GM19099 (cell line): ENCODE measurements around the gene C2orf76.

Experiments
- POLR2A ChIP-seq: IDR thresholded peaks from 3 replicates; pipeline ENCODE4 v1.6.1; 2011; ENCODE audit warnings: low read depth; ENCODE audit not compliant: insufficient read length; ENCODE audit errors: extremely low read depth

Gene C2orf76

GRCh38 chr2:119317554-119317953, 49.1 kb downstream of the C2orf76 start:
- TF ChIP-seq POLR2A = no peak

GRCh38 chr2:119316066-119316465, 50.6 kb downstream of the C2orf76 start:
- no peak for TF ChIP-seq POLR2A

GRCh38 chr2:119315241-119315925, 51.3 kb downstream of the C2orf76 start:
- no peak for TF ChIP-seq POLR2A

GRCh38 chr2:119311831-119312230, 54.8 kb downstream of the C2orf76 start:
- TF ChIP-seq POLR2A = no peak

- no peak for TF ChIP-seq POLR2A
Observed at GRCh38 chr2:119311371-119311770, 55.3 kb downstream of the C2orf76 start.

- no peak for TF ChIP-seq POLR2A
Observed at GRCh38 chr2:119308793-119309330, 57.8 kb downstream of the C2orf76 start.

GRCh38 chr2:119307419-119308140, 59.1 kb downstream of the C2orf76 start:
- no peak for TF ChIP-seq POLR2A

- no peak for TF ChIP-seq POLR2A
Observed at GRCh38 chr2:119306196-119306590, 60.4 kb downstream of the C2orf76 start.

- TF ChIP-seq POLR2A = no peak
Observed at GRCh38 chr2:119305497-119306195, 61.0 kb downstream of the C2orf76 start.

GRCh38 chr2:119304847-119305246, 61.8 kb downstream of the C2orf76 start:
- no peak for TF ChIP-seq POLR2A

- no peak for TF ChIP-seq POLR2A
Observed at GRCh38 chr2:119301413-119301812, 65.2 kb downstream of the C2orf76 start.

- no peak for TF ChIP-seq POLR2A
Observed at GRCh38 chr2:119295688-119296375, 70.8 kb downstream of the C2orf76 start.

- no peak for TF ChIP-seq POLR2A
Observed at GRCh38 chr2:119294671-119295070, 72.0 kb downstream of the C2orf76 start.

- no peak for TF ChIP-seq POLR2A
Observed at GRCh38 chr2:119293900-119294299, 72.7 kb downstream of the C2orf76 start.

GRCh38 chr2:119293254-119293653, 73.4 kb downstream of the C2orf76 start:
- no peak for TF ChIP-seq POLR2A
